Calu3 (cell line): ENCODE measurements around the gene HOXB5. TPM values are rescaled to one million over a fixed set of nuclear protein-coding genes. Genes with fewer than 3 reads are reported as not detected.

Experiments used
- BruUV-seq: library from RNA; stranded (reverse); fragments of 400-500 nt; replicated peaks from 2 replicates; lab custom pipeline; 2021; lab: Mats Ljungman, UMichigan
- CTCF ChIA-PET: fragments of 300-600 bp; sonication (Branson Sonifier 250); formaldehyde crosslinking; loops from one replicate; lab custom pipeline; 2022; ENCODE audit warnings: antibody characterized with exemption; lab: Charles Lee
- DNase-seq: peaks from one replicate; pipeline ENCODE4 v3.0.0; 2022
- H3K27ac Mint-ChIP-seq: one replicate; pipeline ENCODE4 v1.8.0; 2022; ENCODE audit warnings: mixed read lengths; ENCODE audit not compliant: unreplicated experiment
- H3K27me3 Mint-ChIP-seq: one replicate; pipeline ENCODE4 v1.8.0; 2022; ENCODE audit warnings: mixed read lengths; ENCODE audit not compliant: unreplicated experiment
- H3K36me3 Mint-ChIP-seq: one replicate; pipeline ENCODE4 v1.8.0; 2022; ENCODE audit warnings: mild to moderate bottlenecking, moderate library complexity, mixed read lengths; ENCODE audit not compliant: insufficient read depth, unreplicated experiment
- H3K4me1 Mint-ChIP-seq: one replicate; pipeline ENCODE4 v1.8.0; 2022; ENCODE audit warnings: mild to moderate bottlenecking, low read depth, mixed read lengths; ENCODE audit not compliant: unreplicated experiment
- H3K4me3 Mint-ChIP-seq: one replicate; pipeline ENCODE4 v1.8.0; 2022; ENCODE audit warnings: mild to moderate bottlenecking, low read depth, moderate library complexity, mixed read lengths; ENCODE audit not compliant: unreplicated experiment
- H3K9me3 Mint-ChIP-seq: one replicate; pipeline ENCODE4 v1.8.0; 2022; ENCODE audit warnings: low read depth, mixed read lengths; ENCODE audit not compliant: unreplicated experiment
- CTCF ChIP-seq: fragments of 200-600 bp; IDR thresholded peaks from one replicate; pipeline ENCODE4 v1.8.0; 2022; ENCODE audit warnings: antibody characterized with exemption; ENCODE audit not compliant: unreplicated experiment
- intact Hi-C: fragments of 100-400 bp; cut with micrococcal nuclease; formaldehyde crosslinking; loops from one replicate; pipeline ENCODE4 v1.10.0; 2022; ENCODE audit not compliant: unreplicated experiment
- total RNA-seq: library from RNA; stranded (reverse); gene quantifications from 2 replicates; pipeline ENCODE4 v1.2.3, GENCODE V29; 2022

The HOXB5 gene
- total RNA-seq, 1 experiment from 2014 or later, result 48.5 TPM

- Mint-ChIP-seq H3K27me3 (peaks cover 56% of the 10 kb centered on the region), H3K4me3 (peak overlapping the region; percentile 68), H3K27ac (peak overlapping the region; percentile 83), H3K4me1 (peaks cover 31% of the 10 kb centered on the region), H3K36me3 (peaks cover 77% of the 10 kb centered on the region), H3K9me3 (no peaks in the 10 kb centered on the region)
- intact Hi-C loops, result loop anchor here (5.0 kb wide), 3 partner anchors 33 to 52 kb away; partner anchors contain the start of gene HOXB4
- TF ChIP-seq CTCF, result no peak
- DNase-seq, result peak; percentile 70
- CTCF ChIA-PET, result interaction anchor here (0.6 to 1.2 kb wide), 4 partner anchors 72 to 715 kb away, joined by 3 to 6 read pairs (median 4); no protein-coding TSS in a partner anchor
- TSS peak; percentile 28 for BruUV-seq
Measured at GRCh38 chr17:48544349-48545021, 49.1 kb downstream of the HOXB5 start.

GRCh38 chr17:48543854-48544348 is 49.7 kb downstream of the HOXB5 start:
- Mint-ChIP-seq H3K4me3 (peak overlapping the region; percentile 68), H3K4me1 (peaks cover 31% of the 10 kb centered on the region), H3K9me3 (no peaks in the 10 kb centered on the region), H3K36me3 (peaks cover 72% of the 10 kb centered on the region), H3K27ac (peak overlapping the region; percentile 83), H3K27me3 (peaks cover 56% of the 10 kb centered on the region)
- CTCF ChIA-PET, result interaction anchor here (0.6 to 1.2 kb wide), 6 partner anchors 12 to 716 kb away, joined by 3 to 6 read pairs (median 4); no protein-coding TSS in a partner anchor
- no peak for DNase-seq
- intact Hi-C loops, result loop anchor here (5.0 kb wide), 3 partner anchors 33 to 52 kb away; partner anchors contain the start of gene HOXB4
- no TSS peak for BruUV-seq
- TF ChIP-seq CTCF, result no peak

GRCh38 chr17:48543107-48543853 is 50.3 kb downstream of the HOXB5 start:
- H3K36me3 Mint-ChIP-seq, result peaks cover 66% of the 10 kb centered on the region
- no TSS peak for BruUV-seq
- DNase-seq, result peak; percentile 74
- intact Hi-C loops, result loop anchor here (5.0 kb wide), 3 partner anchors 34 to 51 kb away; partner anchors contain the start of gene HOXB4
- H3K27ac Mint-ChIP-seq, result peak overlapping the region; percentile 83
- TF ChIP-seq CTCF, result no peak
- H3K9me3 Mint-ChIP-seq, result no peaks in the 10 kb centered on the region
- CTCF ChIA-PET, result interaction anchor here (0.6 to 2.2 kb wide), 7 partner anchors 12 to 717 kb away, joined by 3 to 6 read pairs (median 5); no protein-coding TSS in a partner anchor
- H3K27me3 Mint-ChIP-seq, result peaks cover 56% of the 10 kb centered on the region
- H3K4me1 Mint-ChIP-seq, result peaks cover 31% of the 10 kb centered on the region
- peak overlapping the region; percentile 68 for H3K4me3 Mint-ChIP-seq

GRCh38 chr17:48542698-48543106 is 50.9 kb downstream of the HOXB5 start:
- no peaks in the 10 kb centered on the region for H3K9me3 Mint-ChIP-seq
- no peak for TF ChIP-seq CTCF
- TSS peak; percentile 76 for BruUV-seq
- peak overlapping the region; percentile 68 for H3K4me3 Mint-ChIP-seq
- CTCF ChIA-PET, result interaction anchor here (0.6 to 2.2 kb wide), 3 partner anchors 22 to 37 kb away, joined by 3 to 5 read pairs (median 4); no protein-coding TSS in a partner anchor
- peaks cover 31% of the 10 kb centered on the region for H3K4me1 Mint-ChIP-seq
- H3K27me3 Mint-ChIP-seq, result peaks cover 56% of the 10 kb centered on the region
- intact Hi-C loops, result loop anchor here (5.0 kb wide), 3 partner anchors 35 to 50 kb away; partner anchors contain the start of gene HOXB4
- H3K27ac Mint-ChIP-seq, result peak overlapping the region; percentile 77
- DNase-seq, result no peak
- H3K36me3 Mint-ChIP-seq, result peaks cover 60% of the 10 kb centered on the region
